Measurements from ENCODE around the gene MTG1.

GRCh38 chr10:133458021-133458709, 64.2 kb downstream of the MTG1 start:
- no peak for TF ChIP-seq ZC3H10 (CRISPR knock-in tag; IDR thresholded peaks at IDR 0.05)
- TF ChIP-seq TSHZ2 (CRISPR knock-in tag; IDR thresholded peaks at IDR 0.05), result no peak
- no peak for TF ChIP-seq ARNTL (CRISPR knock-in tag; IDR thresholded peaks at IDR 0.05; ENCODE audit: borderline replicate concordance, low read depth)
- TF ChIP-seq ZFP30 (CRISPR knock-in tag; IDR thresholded peaks at IDR 0.05), result no peak
- TF ChIP-seq TCF4 (CRISPR knock-in tag; IDR thresholded peaks at IDR 0.05; ENCODE audit: borderline replicate concordance), result no peak
- TF ChIP-seq ZNF70 (CRISPR knock-in tag; IDR thresholded peaks at IDR 0.05), result no peak
- TF ChIP-seq RARB (CRISPR knock-in tag; IDR thresholded peaks at IDR 0.05), result no peak
- TF ChIP-seq, protein P1, sequence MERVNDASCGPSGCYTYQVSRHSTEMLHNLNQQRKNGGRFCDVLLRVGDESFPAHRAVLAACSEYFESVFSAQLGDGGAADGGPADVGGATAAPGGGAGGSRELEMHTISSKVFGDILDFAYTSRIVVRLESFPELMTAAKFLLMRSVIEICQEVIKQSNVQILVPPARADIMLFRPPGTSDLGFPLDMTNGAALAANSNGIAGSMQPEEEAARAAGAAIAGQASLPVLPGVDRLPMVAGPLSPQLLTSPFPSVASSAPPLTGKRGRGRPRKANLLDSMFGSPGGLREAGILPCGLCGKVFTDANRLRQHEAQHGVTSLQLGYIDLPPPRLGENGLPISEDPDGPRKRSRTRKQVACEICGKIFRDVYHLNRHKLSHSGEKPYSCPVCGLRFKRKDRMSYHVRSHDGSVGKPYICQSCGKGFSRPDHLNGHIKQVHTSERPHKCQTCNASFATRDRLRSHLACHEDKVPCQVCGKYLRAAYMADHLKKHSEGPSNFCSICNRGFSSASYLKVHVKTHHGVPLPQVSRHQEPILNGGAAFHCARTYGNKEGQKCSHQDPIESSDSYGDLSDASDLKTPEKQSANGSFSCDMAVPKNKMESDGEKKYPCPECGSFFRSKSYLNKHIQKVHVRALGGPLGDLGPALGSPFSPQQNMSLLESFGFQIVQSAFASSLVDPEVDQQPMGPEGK (CRISPR knock-in tag; IDR thresholded peaks at IDR 0.05; ENCODE audit: borderline replicate concordance), result no peak
- no peak for TF ChIP-seq ZNF8 (CRISPR knock-in tag; IDR thresholded peaks at IDR 0.05)
- no peak for TF ChIP-seq ZFP3 (CRISPR knock-in tag; IDR thresholded peaks at IDR 0.05)
- TF ChIP-seq ZNF565 (CRISPR knock-in tag; conservative IDR thresholded peaks at IDR 0.05; ENCODE audit: low read depth), result no peak
- TF ChIP-seq, protein P2, sequence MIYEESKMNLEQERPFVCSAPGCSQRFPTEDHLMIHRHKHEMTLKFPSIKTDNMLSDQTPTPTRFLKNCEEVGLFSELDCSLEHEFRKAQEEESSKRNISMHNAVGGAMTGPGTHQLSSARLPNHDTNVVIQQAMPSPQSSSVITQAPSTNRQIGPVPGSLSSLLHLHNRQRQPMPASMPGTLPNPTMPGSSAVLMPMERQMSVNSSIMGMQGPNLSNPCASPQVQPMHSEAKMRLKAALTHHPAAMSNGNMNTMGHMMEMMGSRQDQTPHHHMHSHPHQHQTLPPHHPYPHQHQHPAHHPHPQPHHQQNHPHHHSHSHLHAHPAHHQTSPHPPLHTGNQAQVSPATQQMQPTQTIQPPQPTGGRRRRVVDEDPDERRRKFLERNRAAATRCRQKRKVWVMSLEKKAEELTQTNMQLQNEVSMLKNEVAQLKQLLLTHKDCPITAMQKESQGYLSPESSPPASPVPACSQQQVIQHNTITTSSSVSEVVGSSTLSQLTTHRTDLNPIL (CRISPR knock-in tag; IDR thresholded peaks at IDR 0.05; ENCODE audit: low read depth), result no peak

Measured in SK-N-SH treated with all-trans-retinoic acid at 6 μM for 48 hours (cell line).